LHCN-M2 (cell line): Measurements from ENCODE around the gene KIF18A. TPM values are rescaled to one million over a fixed set of nuclear protein-coding genes. Genes with fewer than 3 reads are reported as not detected.

ENCODE experiments used
- total RNA-seq: library from RNA; depleted of rRNA; stranded (reverse); fragments of >200 nt; gene quantifications from 2 replicates; pipeline ENCODE4 v1.2.3, GENCODE V29; 2014; rRNA removed

KIF18A gene
- total RNA-seq, 1 experiment from 2014 or later: 38.1 TPM

Other genes starting within 250 kb of the KIF18A start
- gene METTL15, start 232 bp upstream of the KIF18A start, total RNA-seq: 13.7 and 15.2 TPM in 2 replicates